Motor neuron (in vitro differentiated cells): Measurements from ENCODE around the gene AMIGO2. TPM values are rescaled to one million over a fixed set of nuclear protein-coding genes. Genes with fewer than 3 reads are reported as not detected.

ENCODE experiments used
- ATAC-seq, 8 experiments: fragments of 200-7000 bp; cut with Tn5 transposase; replicated peaks in 6 of 8; 2 replicates each; pipeline ENCODE4 v1.8.0; 2021; ENCODE audit warnings: mild to moderate bottlenecking in 8 of 8, moderate library complexity in 8 of 8
- H3K27ac ChIP-seq, 2 donors: fragments of 250-450 bp; sonication (Bioruptor Pico); 2 replicates each; pipeline ENCODE4 v1.9.0; 2021; ENCODE audit warnings: antibody characterized with exemption in 2 of 2, mild to moderate bottlenecking in 2 of 2, moderate library complexity in 1 of 2
- H3K4me1 ChIP-seq, 2 donors: fragments of 250-450 bp; sonication (Bioruptor Pico); replicated peaks in 1 of 2; 2 replicates each; pipeline ENCODE4 v1.6.1; 2021; ENCODE audit warnings: antibody characterized with exemption in 2 of 2, mild to moderate bottlenecking in 2 of 2, moderate library complexity in 1 of 2
- H3K4me3 ChIP-seq, 5 donors: fragments of 250-450 bp; sonication (Bioruptor Pico); 2 replicates each; pipeline ENCODE4 v1.9.0; 2021; ENCODE audit warnings: antibody characterized with exemption in 5 of 5, mild to moderate bottlenecking in 5 of 5, moderate library complexity in 4 of 5
- WGBS, 10 experiments: fragments of 450-650 bp; shearing (Covaris generic); methylation state at CpG; one replicate each; pipeline ENCODE4 v1.0.0; 2022; 5-methylcytosine and 5-hydroxymethylcytosine counted together
- in situ Hi-C, 9 experiments: fragments of 400-800 bp; cut with MboI; loops; one replicate each; pipeline ENCODE4 v1.15.0; 2021; ENCODE audit warnings: low sequenced_read_pairs in 9 of 9, low pct_unique_long_range_greater_than_20kb in 2 of 9; ENCODE audit not compliant: unreplicated experiment in 9 of 9
- total RNA-seq, 8 experiments: library from RNA; unstranded; fragments of 300-600 nt; gene quantifications; 2 replicates each; pipeline versions ENCODE4 v1.2.3 to v1.2.4, GENCODE V29; 2022

The AMIGO2 gene
- total RNA-seq, 8 experiments from 2014 or later: 0.18 to 14.5 (median 3.2) TPM

DNA sequence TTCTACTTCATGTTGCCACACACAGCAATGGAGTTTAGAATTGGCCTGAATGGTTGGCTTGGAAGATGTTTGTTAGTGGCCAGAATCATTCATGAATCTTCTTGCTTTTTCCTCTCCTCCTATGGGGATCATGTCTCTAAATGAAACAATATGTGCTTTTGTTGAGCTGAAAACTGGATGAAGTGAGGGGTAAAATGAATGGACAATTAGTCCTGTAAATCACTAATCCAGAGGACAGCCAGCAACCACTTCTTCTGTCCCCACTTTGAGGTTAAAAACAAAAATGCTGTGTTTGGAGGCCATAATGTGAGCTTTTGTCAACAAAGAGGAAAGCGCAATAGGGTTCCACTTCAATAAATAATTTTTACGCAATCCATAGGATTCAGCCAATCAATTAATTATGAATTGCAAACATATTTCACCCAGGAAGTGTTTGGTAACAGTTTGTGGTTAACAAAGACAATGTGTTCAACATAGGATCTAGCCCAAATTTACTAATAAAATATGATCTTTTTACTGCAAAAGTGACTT lies 30.3 kb upstream of the AMIGO2 start:
- WGBS, 10 experiments: 48 to 100% (median 78%) methylated on average over 1 to 2 of the region's 2 CpGs; no CpG with 5 or more reads in 1 of the 10 experiments
- ATAC-seq: no peak
- Histone ChIP-seq H3K27ac (no peak overlapping the region), H3K4me1 (no peaks in the 10 kb centered on the region), H3K4me3 (no peak overlapping the region)
- in situ Hi-C loops: no loop called here

DNA sequence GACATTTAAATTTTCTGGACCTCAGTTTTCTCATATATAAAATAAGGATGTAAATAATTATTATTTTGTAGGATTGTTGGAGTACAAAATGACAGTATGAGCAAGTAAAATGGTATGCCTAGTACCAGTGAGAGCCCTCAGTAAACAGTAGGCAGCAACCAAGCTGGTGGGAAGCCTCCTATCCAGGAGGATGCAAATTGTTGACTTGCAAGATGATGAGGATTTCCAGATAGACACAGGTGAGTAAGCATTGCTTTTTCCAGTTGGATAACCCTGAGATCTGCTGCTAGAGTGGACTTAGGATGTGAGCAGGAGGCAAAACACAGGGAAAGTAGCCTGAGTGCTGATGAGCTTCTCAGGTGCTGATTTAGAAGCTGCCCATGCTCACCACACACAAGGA lies 28.2 kb upstream of the AMIGO2 start:
- in situ Hi-C loops: no loop called here
- no peak for ATAC-seq
- Histone ChIP-seq H3K4me3 (no peak overlapping the region), H3K27ac (no peak overlapping the region), H3K4me1 (no peaks in the 10 kb centered on the region)

DNA sequence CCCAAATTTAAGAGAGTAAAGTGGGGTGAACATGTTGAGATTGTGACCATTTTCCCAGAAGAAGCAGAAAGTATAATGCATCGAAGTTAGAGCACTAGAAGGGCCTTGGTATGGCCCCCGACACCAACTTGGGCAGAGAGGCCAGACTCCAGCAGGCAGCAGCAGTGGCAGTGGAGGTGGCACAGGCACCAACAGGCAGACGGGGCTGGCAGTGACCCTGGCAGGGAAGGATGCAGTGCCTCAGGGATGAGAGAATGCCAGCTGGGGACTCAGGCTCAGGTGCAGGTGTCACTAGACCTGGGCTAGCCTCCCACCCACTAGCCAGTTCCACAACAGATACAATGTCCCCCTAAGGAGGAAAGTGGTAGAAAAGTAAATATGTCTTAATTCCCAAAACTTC lies 27.7 kb upstream of the AMIGO2 start:
- H3K4me1 ChIP-seq: no peaks in the 10 kb centered on the region
- no peak for ATAC-seq
- 60 to 75% methylated on average over 1 to 2 of the region's 3 CpGs; no CpG with 5 or more reads in 8 of the 10 experiments for WGBS, 10 experiments
- H3K27ac ChIP-seq: no peak overlapping the region
- in situ Hi-C loops: no loop called here
- H3K4me3 ChIP-seq: no peak overlapping the region

DNA sequence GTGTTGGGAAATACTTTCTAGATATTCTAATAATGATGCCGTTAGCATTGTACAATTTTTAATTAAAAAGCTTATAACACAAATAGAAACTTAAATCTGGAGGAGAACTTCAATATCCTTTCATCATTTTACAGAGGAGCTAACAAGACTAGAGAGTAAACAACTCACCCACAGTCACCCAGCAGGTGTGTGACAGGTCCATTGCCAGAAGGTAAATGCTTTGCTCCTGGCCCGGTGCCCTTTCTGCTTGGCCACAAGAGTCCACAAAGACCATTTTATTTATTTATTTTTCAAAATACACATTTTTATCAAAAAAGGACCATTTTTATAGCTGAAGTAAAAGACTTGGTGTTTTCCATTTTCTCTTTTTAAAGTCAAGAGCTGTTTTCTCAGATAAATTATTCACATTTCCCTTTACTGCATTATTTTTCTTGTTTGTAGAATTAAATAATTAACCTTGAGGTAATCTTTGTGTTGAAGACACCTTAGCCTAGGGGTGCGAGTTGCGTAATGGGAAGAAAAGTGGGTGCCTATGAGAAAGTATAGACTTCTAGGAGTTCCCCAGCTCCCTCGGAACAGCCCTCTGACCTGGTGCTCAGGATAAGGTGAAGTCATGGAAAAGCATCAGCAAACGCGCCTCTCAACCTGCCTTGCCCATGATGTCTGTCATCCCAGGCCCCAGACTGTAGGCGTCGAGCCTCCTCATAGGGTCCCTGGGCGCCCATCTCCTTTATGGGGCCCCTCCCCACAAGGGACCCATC lies 26.3 kb upstream of the AMIGO2 start:
- in situ Hi-C loops: no loop called here
- H3K27ac ChIP-seq: no peak overlapping the region
- H3K4me1 ChIP-seq: no peaks in the 10 kb centered on the region
- H3K4me3 ChIP-seq: no peak overlapping the region
- ATAC-seq: no peak
- 86 to 99% (median 94%) methylated on average over 2 to 10 of the region's 10 CpGs for WGBS, 10 experiments

DNA sequence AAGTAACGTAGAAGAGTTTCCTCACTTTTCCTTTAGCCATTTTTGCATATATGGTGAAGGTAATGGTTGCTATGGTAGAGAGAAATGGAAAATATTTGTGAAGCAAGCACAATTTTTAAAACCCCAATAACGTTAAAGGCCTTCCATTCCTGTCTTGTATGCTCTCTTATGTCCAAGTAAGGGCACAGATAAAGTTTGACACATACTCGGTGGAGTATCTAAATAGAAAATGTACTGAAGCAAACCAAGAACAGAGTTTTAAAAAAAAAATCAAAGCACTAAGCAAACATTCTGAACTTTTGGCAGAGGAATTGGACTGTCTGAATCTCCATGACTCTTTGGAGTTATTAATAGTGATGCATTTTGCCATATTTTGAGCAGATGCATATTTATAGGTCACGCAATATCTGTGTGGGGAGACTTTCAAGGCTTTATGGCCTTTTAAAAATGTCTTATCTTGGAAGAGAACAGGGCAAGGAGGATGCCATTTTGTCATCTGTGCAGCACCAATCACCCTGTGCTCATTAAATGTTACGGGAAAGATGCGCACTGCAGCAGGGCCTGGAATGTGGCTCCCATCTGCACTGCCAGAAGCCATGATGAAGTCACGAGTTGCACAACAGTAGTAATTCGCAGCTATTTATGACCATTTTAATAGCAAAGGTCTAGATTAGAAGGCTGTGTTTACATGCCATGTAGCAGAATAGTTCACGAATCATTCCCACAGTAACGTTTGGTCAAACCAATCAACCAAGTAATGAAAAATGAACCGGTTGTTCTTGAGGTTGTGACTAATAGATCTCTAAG lies 23.3 kb upstream of the AMIGO2 start:
- WGBS, 10 experiments: 23 to 99% (median 89%) methylated on average over 3 to 9 of the region's 11 CpGs; no CpG with 5 or more reads in 1 of the 10 experiments
- peak in 3 of 8 experiments; percentile 63 to 81 (median 73) for ATAC-seq
- Histone ChIP-seq H3K4me1 (no peaks in the 10 kb centered on the region), H3K4me3 (no peak overlapping the region), H3K27ac (no peak overlapping the region)
- in situ Hi-C loops: no loop called here

DNA sequence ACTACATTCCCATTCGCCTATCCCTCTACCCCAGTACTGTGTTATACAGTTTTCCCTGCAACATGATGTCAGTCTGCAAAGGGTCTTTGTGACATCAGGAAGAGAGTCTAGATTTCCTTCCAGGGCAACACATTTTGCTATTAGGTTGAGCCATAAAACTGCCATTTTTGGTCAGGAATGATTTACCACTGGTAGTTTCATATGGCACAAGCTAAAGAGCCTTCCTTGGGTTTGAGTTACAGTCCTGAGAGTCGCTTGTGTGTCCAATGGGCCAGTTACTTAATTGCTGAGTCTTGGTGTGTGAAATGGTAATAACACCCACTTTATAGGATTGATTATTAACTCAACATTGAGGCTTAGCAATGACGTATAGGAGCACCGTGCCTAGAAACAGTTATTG lies 22.6 kb upstream of the AMIGO2 start:
- ATAC-seq: no peak
- H3K27ac ChIP-seq: no peak overlapping the region
- 91 to 100% (median 98%) methylated on average over 1 to 4 of the region's 4 CpGs; no CpG with 5 or more reads in 2 of the 10 experiments for WGBS, 10 experiments
- H3K4me3 ChIP-seq: no peak overlapping the region
- in situ Hi-C loops: no loop called here
- H3K4me1 ChIP-seq: no peaks in the 10 kb centered on the region

DNA sequence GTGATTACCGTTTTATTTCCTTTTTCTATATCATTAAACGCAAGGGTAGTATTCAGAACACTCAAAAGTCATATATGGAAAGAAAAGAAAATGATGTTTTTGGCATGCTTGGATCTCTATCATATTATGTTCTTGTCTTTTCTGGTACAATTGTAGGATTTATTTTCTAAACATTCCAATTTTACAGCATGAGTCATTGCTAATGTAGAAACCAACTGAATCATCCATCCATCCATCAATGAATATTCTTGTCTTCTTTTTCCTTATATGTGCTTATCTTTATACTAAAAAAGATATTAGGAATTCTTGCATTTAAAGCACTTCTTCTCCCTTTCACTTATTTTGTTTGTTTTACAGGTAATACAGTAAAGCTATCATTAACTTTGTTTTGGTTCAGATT lies 20.4 kb upstream of the AMIGO2 start:
- Histone ChIP-seq H3K27ac (no peak overlapping the region), H3K4me1 (no peaks in the 10 kb centered on the region), H3K4me3 (no peak overlapping the region)
- in situ Hi-C loops: no loop called here
- no peak for ATAC-seq
- WGBS, 10 experiments: 60 to 100% (median 90%) methylated on average over 1 to 2 of the region's 2 CpGs; no CpG with 5 or more reads in 1 of the 10 experiments

DNA sequence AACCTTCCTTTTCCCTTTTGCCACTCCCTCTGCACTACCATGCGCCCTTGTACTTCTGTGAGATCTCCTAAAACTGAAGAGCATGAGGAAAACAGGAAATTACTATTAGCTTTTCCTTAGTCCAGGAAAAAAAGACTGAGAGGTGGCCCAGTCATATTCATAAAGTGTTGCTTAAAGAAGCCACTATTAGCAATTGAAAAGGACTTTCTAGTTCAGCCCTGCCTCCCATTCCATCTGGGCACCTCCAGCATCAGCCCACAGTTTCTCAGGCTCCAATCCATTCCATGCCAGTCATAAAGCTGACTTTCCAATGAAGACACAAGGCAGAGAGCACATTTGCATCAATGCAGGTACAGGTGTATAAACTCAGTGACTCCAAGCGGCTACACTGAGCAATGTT lies 19.9 kb upstream of the AMIGO2 start:
- in situ Hi-C loops: no loop called here
- H3K27ac ChIP-seq: no peak overlapping the region
- H3K4me3 ChIP-seq: no peak overlapping the region
- peak in 3 of 8 experiments; percentile 59 to 75 (median 71) for ATAC-seq
- H3K4me1 ChIP-seq: no peaks in the 10 kb centered on the region
- 50 to 100% (median 71%) methylated on average over 1 to 2 of the region's 2 CpGs; no CpG with 5 or more reads in 3 of the 10 experiments for WGBS, 10 experiments

DNA sequence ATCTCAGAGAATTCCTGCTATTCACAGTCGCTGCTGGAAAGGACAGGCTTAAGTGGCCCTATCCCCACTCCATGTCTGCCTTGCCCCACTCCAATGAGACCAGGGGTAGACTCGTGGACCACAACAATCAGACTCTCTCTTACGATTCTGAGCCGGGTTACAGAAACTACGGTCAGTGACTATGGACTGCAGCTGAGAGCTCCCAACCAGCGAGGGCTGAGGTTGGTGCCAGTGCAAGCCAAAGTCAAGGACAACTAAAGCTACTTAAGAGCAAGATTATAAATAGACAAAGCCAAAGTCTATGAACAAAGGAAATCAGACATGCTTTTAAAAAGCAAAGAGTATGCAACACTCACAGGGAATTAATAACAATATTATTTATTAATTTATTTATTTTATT lies 18.3 kb upstream of the AMIGO2 start:
- WGBS, 10 experiments: 80 to 100% (median 100%) methylated on average over 1 to 5 of the region's 6 CpGs; no CpG with 5 or more reads in 2 of the 10 experiments
- Histone ChIP-seq H3K4me3 (no peak overlapping the region), H3K27ac (no peak overlapping the region), H3K4me1 (no peaks in the 10 kb centered on the region)
- in situ Hi-C loops: no loop called here
- ATAC-seq: no peak

DNA sequence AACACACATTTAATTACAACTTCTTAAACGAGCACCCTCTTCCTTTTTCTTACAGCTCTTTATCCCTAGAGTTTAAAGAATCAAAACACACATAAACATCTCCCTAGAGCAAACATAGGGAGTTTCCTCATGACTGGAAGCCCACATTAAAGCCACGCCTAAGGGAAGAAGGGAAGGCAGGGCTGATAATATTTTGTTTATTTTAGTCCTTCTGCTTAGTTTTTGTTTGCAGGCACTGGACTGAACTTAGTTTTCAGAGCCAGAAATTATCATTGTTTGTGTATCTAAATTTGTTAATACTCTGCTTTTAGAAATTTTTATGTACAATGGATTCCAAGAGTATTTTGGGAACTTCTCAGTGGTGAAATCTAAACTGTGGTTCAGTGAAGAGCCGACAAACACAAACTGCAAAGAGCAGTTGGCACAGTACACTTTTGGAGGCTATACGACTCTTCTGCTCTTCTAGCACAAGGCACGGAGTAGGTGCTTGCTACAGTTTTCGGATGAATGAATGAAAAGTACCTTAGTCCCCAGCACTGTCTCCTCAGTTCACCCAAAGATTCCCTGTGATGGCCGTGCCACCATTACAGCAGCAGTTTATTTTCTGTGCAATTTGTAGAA lies 17.6 kb upstream of the AMIGO2 start:
- Histone ChIP-seq H3K4me1 (no peaks in the 10 kb centered on the region), H3K27ac (no peak overlapping the region), H3K4me3 (no peak overlapping the region)
- in situ Hi-C loops: no loop called here
- peak in 3 of 8 experiments; percentile 66 to 87 (median 77) for ATAC-seq
- WGBS, 10 experiments: 40 to 100% (median 89%) methylated on average over 1 to 7 of the region's 7 CpGs; no CpG with 5 or more reads in 1 of the 10 experiments

DNA sequence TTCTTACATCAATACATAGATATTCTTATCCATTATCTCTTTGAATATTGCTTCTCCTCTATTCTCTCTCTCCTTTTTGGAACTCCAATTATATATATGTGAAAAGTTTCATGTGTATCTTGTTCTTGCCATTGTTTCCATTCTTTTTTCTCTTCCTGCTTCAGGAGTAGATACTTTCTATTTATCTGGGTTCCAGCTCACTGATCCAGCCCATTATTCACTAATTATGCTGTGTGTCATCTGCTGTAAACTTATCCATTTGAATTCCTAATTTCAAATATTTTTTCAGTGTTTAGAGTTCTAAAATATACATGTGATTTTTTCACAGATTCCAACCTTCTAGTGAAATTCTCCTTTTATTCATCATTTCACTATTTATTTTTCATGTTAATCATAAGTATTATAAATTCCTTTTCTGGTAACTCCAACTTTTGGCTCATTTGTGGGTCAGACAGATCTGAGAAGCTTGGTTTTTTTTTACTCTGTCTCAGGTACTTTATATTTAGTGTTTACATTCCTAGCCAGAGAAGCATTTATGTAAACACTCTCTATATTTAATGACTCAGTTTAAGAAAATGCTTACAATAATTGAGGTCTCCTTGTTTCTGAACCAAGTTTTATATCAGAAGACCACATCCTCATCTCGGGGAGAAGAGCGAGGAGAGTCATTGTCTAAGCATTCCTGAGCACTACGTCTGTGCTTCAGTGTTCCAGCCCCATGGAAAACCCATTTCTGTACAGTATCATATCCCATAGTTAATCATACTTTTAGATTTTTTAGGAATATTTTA lies 15.9 kb upstream of the AMIGO2 start:
- no peak overlapping the region for H3K4me3 ChIP-seq
- H3K27ac ChIP-seq: no peak overlapping the region
- WGBS, 10 experiments: 10 to 100% (median 75%) methylated on average over 1 to 3 of the region's 3 CpGs; no CpG with 5 or more reads in 2 of the 10 experiments
- in situ Hi-C loops: no loop called here
- no peak for ATAC-seq
- no peaks in the 10 kb centered on the region for H3K4me1 ChIP-seq

DNA sequence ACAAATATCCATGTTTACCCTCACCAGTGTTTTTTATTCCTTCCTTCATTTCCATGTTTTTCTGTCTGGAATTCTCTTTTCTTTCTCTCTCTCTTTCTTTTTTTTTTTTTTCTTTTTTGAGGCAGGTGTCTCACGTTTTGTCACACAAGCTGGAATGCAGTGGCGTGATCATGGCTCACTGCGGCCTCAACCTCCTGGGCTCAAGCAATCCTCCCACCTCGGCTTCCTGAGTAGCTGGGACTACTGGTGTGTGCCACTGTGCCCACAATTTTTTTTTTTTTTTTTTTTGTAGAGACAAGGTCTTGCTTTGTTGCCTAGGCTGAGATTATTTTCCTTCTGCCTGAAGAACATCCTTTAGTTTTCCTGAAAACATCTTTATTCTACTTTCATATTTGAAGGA lies 15.0 kb upstream of the AMIGO2 start:
- WGBS, 10 experiments: 60 to 92% (median 80%) methylated on average over 2 to 4 of the region's 4 CpGs; no CpG with 5 or more reads in 1 of the 10 experiments
- H3K4me3 ChIP-seq: no peak overlapping the region
- H3K4me1 ChIP-seq: no peaks in the 10 kb centered on the region
- in situ Hi-C loops: no loop called here
- ATAC-seq: no peak
- no peak overlapping the region for H3K27ac ChIP-seq
